Loucy (cell line): ENCODE data around the gene KIF3C.

Source experiments
- H2AFZ ChIP-seq: fragments of 200-600 bp; sonication (generic); 2 replicates; pipeline ENCODE4 v1.6.0; 2016; ENCODE audit warnings: antibody characterized with exemption, mild to moderate bottlenecking, low read length, moderate library complexity
- H3F3A ChIP-seq: fragments of 200-600 bp; 2 replicates; pipeline ENCODE4 v1.6.0; 2016; ENCODE audit warnings: antibody characterized with exemption, low read depth, mild to moderate bottlenecking
- H3K27me3 ChIP-seq: fragments of 200-600 bp; sonication (generic); 2 replicates; pipeline ENCODE4 v1.6.1; 2014; ENCODE audit warnings: low read length, mild to moderate bottlenecking; ENCODE audit not compliant: insufficient read depth, poor library complexity, severe bottlenecking
- H3K36me3 ChIP-seq: fragments of 200-600 bp; sonication (generic); 2 replicates; pipeline ENCODE4 v1.6.1; 2016; ENCODE audit warnings: low read length; ENCODE audit not compliant: insufficient read depth
- H3K4me1 ChIP-seq: fragments of 200-600 bp; sonication (generic); 2 replicates; pipeline ENCODE4 v1.5.1; 2014; ENCODE audit warnings: low read length, mild to moderate bottlenecking; ENCODE audit not compliant: insufficient read depth, poor library complexity, severe bottlenecking
- H3K4me2 ChIP-seq: fragments of 200-600 bp; sonication (generic); 2 replicates; pipeline ENCODE4 v1.6.0; 2014; ENCODE audit warnings: antibody characterized with exemption, low read length, low read depth, mild to moderate bottlenecking; ENCODE audit not compliant: poor library complexity, severe bottlenecking
- H3K4me3 ChIP-seq: fragments of 200-600 bp; sonication (generic); 2 replicates; pipeline ENCODE4 v1.5.1; 2014; ENCODE audit warnings: low read length, mild to moderate bottlenecking, mixed read lengths; ENCODE audit not compliant: poor library complexity, severe bottlenecking
- H3K79me2 ChIP-seq: fragments of 200-600 bp; sonication (generic); 2 replicates; pipeline ENCODE4 v1.6.1; 2014; ENCODE audit warnings: low read length; ENCODE audit not compliant: insufficient read depth
- H3K9ac ChIP-seq: fragments of 200-600 bp; sonication (generic); 2 replicates; pipeline ENCODE4 v1.6.0; 2014; ENCODE audit warnings: mild to moderate bottlenecking, low read depth, low read length, moderate library complexity; ENCODE audit not compliant: poor library complexity, severe bottlenecking
- H3K9me2 ChIP-seq: fragments of 200-600 bp; sonication (generic); replicated peaks from 2 replicates; pipeline ENCODE4 v1.6.1; 2016; ENCODE audit warnings: low read depth, low read length, mixed read lengths
- H3K9me3 ChIP-seq: fragments of 200-600 bp; sonication (generic); 2 replicates; pipeline ENCODE4 v1.6.1; 2014; ENCODE audit warnings: mild to moderate bottlenecking, antibody characterized with exemption, low read length, low read depth; ENCODE audit not compliant: insufficient read depth
- H4K20me1 ChIP-seq: fragments of 200-600 bp; sonication (generic); 2 replicates; pipeline ENCODE4 v1.6.0; 2014; ENCODE audit warnings: antibody characterized with exemption, low read length, mild to moderate bottlenecking; ENCODE audit not compliant: insufficient read depth, poor library complexity, severe bottlenecking
- CTCF ChIP-seq: fragments of 200-600 bp; sonication (generic); conservative IDR thresholded peaks from 2 replicates; pipeline ENCODE4 v1.5.1; 2014; ENCODE audit warnings: mild to moderate bottlenecking, antibody characterized with exemption, low read length
- EZH2phosphoT487 ChIP-seq: fragments of 200-600 bp; IDR thresholded peaks from 2 replicates; pipeline ENCODE4 v1.6.1; 2018; ENCODE audit warnings: antibody characterized with exemption, mild to moderate bottlenecking, moderate library complexity, borderline replicate concordance

Gene KIF3C

GRCh38 chr2:25926984-25927756, 55.1 kb downstream of the KIF3C start:
- Histone ChIP-seq H4K20me1 (no peaks in the 10 kb centered on the region), H3K36me3 (peaks cover 4% of the 10 kb centered on the region; the same call in 1 of the 2 replicates), H3K79me2 (no peaks in the 10 kb centered on the region), H3K9ac (no peak overlapping the region), H3K27me3 (no peaks in the 10 kb centered on the region), H3K4me1 (no peaks in the 10 kb centered on the region), H2AFZ (no peak overlapping the region), H3K9me2 (no peaks in the 10 kb centered on the region), H3K4me2 (no peak overlapping the region), H3F3A (no peaks in the 10 kb centered on the region), H3K9me3 (no peaks in the 10 kb centered on the region), H3K4me3 (no peak overlapping the region)
- TF ChIP-seq CTCF (no peak), EZH2phosphoT487 (no peak)

GRCh38 chr2:25922501-25922900, 59.8 kb downstream of the KIF3C start:
- TF ChIP-seq CTCF, result no peak
- no peak for TF ChIP-seq EZH2phosphoT487
- no peaks in the 10 kb centered on the region for H4K20me1 ChIP-seq
- no peaks in the 10 kb centered on the region; the same call in 1 of the 2 replicates for H3K36me3 ChIP-seq
- H3K9me2 ChIP-seq, result no peaks in the 10 kb centered on the region
- H3K79me2 ChIP-seq, result no peaks in the 10 kb centered on the region
- H3K9me3 ChIP-seq, result no peaks in the 10 kb centered on the region
- no peaks in the 10 kb centered on the region for H3K27me3 ChIP-seq
- no peaks in the 10 kb centered on the region for H3F3A ChIP-seq
- no peak overlapping the region for H3K4me3 ChIP-seq
- no peak overlapping the region for H3K9ac ChIP-seq
- no peak overlapping the region for H3K4me2 ChIP-seq
- peaks cover 3% of the 10 kb centered on the region for H3K4me1 ChIP-seq
- no peak overlapping the region for H2AFZ ChIP-seq

- Histone ChIP-seq H3K79me2 (no peaks in the 10 kb centered on the region), H3K27me3 (no peaks in the 10 kb centered on the region), H3K4me1 (peaks cover 6% of the 10 kb centered on the region)
These were observed 61.4 kb downstream of the KIF3C start for GRCh38 chr2:25920786-25921415.

More at GRCh38 chr2:25920786-25921415, 61.4 kb downstream of the KIF3C start:
- Histone ChIP-seq H3K9me2 (no peaks in the 10 kb centered on the region), H3F3A (peaks cover 3% of the 10 kb centered on the region; the same call in 1 of the 2 replicates), H2AFZ (no peak overlapping the region), H3K4me2 (no peak overlapping the region), H4K20me1 (no peaks in the 10 kb centered on the region), H3K9ac (no peak overlapping the region), H3K36me3 (no peaks in the 10 kb centered on the region), H3K9me3 (no peaks in the 10 kb centered on the region), H3K4me3 (no peak overlapping the region)
- TF ChIP-seq EZH2phosphoT487, result no peak
